Pancreas (tissue), 10 donors: ENCODE results near the gene FBN3. TPM values are rescaled to one million over a fixed set of nuclear protein-coding genes. Genes with fewer than 3 reads are reported as not detected.

Experiments
- ATAC-seq, 4 donors: fragments of 200-7000 bp; cut with Tn5 transposase; one replicate each; pipeline versions ENCODE4 v1.8.0 to v1.9.1; 2020; ENCODE audit warnings: mild to moderate bottlenecking in 4 of 4, moderate library complexity in 4 of 4
- DNase-seq, 6 donors: peaks; one replicate each; pipeline ENCODE4 v3.0.0-alpha.2; 2020
- FAIRE-seq: peaks from 2 replicates; lab custom pipeline; 2012; peaks lifted over from hg19 to GRCh38; lab: Jason Lieb, UNC
- H3K27ac ChIP-seq, 4 donors: fragments of 200-600 bp; sonication (generic); 1 replicate in 3 of 4; 2 replicates in 1 of 4; pipeline versions ENCODE4 v1.5.0 to v1.8.0; 2020
- H3K27me3 ChIP-seq, 4 donors: fragments of 200-600 bp; one replicate each; pipeline ENCODE4 v1.8.0; 2021
- H3K36me3 ChIP-seq, 3 donors: fragments of 200-600 bp; sonication (generic) in 1 of 3; one replicate each; pipeline versions ENCODE4 v1.5.0 to v1.8.0; 2020 to 2021
- H3K4me1 ChIP-seq, 3 donors: fragments of 200-600 bp; one replicate each; pipeline ENCODE4 v1.8.0; 2021
- H3K4me3 ChIP-seq, 4 donors: fragments of 200-600 bp; sonication (generic) in 2 of 4; one replicate each; pipeline versions ENCODE4 v1.5.0 to v1.8.0; 2020 to 2021
- H3K9me3 ChIP-seq, 4 donors: fragments of 200-600 bp; one replicate each; pipeline ENCODE4 v1.8.0; 2021
- WGBS, 2 donors: extraction: QIAGEN DNeasy Blood & Tissue Kit; methylation state at CpG; one replicate each; pipeline ENCODE4 v1.1.7; 2013; 5-methylcytosine and 5-hydroxymethylcytosine counted together
- intact Hi-C, 3 donors: fragments of 100-400 bp; cut with DNase I; formaldehyde crosslinking; loops; one replicate each; pipeline versions ENCODE4 v1.11.1 to v1.14.2; 2022
- polyA plus RNA-seq, 2 donors: library from polyadenylated mRNA; stranded (reverse); fragments of 200-250 nt; gene quantifications; one replicate each; pipeline ENCODE4 v1.2.3, GENCODE V29; 2013
- total RNA-seq, 6 donors: library from RNA; stranded (reverse); fragmentation: NEBNext Ultra II Directional in 4 of 6; extraction: Animal tissue kit (Norgen Biotek cat#: 25700) in 4 of 6; gene quantifications; one replicate each; pipeline versions ENCODE4 v1.2.1 to v1.2.4, GENCODE V29; 2021 to 2023
- TF ChIP-seq, protein P1 (sequence below), 4 donors: fragments of 200-600 bp; sonication (generic) in 3 of 4; IDR thresholded peaks; one replicate each; pipeline versions ENCODE4 v1.5.0 to v1.8.0; 2021; ENCODE audit warnings: antibody characterized with exemption in 4 of 4
- donor health status: healthy with polysubstance abuse.
- donor health status: DM: no; HTN: no; CAD: no; lungs with moderate emphysema.
- donor health status: DM: no; HTN: no; CAD: no.
- donor health status: control.
- donor health status: control.
- donor health status: Bipolar disorder and iron deficiency.
- donor health status: DM: yes; HTN: yes; CAD: no.
- donor health status: DM: no; HTN: no; CAD: no.
- donor health status: DM: no; HTN: no; CAD: no.
- donor health status: DM: yes; HTN: yes; CAD: no.

FBN3 gene
- total and polyA plus RNA-seq, 8 donors, result under 0.01 to 0.20 (median 0.03) TPM; not detected in 2

DNA sequence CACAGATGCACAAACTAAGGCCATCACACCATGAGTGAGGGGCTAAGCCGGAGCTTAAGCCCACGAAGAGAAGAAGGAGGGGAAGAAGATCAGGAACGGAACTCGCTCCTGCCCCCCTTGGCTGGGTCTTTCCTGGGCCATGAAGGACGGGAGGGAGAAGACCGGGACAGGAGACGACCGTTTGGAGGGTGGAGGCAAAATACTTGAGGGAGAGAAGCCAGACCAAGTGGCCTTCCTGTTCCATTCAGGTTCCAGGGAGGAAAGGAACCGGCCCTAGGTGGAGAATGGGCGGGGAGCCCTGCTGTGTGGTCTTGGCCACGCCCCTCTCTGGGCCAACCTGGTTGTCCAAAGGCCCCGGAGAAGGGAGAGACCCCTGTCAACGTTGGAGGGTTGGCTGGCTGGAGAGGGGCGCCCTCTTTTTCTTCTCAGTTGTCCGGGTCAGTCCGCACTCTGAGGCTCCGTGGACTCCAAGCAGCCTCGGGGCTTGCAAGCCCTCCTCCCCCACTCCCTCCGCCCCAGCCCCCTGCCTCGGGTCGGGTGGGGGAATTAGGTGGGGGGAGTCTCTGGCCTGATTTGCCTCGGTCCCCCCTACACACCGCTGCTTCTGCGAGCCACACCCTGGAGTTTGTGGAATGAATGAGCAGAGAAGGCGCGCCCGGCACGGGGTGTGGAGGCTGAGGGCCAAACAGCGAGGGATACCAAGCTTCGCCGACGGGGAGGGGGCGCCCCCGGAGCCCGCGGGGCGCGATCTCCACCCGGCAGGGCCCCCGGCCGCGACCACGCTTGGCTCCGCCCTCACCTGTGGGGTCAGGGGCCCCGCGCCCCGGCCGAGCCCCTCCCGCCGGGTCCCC is 757 bp downstream of the FBN3 start:
- WGBS, 2 donors, result 9 to 11% methylated on average over 37 to 50 of the region's 50 CpGs
- Histone ChIP-seq H3K9me3 (no peaks in the 10 kb centered on the region), H3K4me1 (peaks cover 0 to 6% (median 3%) of the 10 kb centered on the region in 3 donors), H3K27me3 (no peaks in the 10 kb centered on the region), H3K4me3 (peak overlapping the region in 3 of 4 donors; percentile 5 to 50 (median 34)), H3K36me3 (no peaks in the 10 kb centered on the region), H3K27ac (no peak overlapping the region)
- intact Hi-C loops, result no loop called here
- TF ChIP-seq, protein P1, sequence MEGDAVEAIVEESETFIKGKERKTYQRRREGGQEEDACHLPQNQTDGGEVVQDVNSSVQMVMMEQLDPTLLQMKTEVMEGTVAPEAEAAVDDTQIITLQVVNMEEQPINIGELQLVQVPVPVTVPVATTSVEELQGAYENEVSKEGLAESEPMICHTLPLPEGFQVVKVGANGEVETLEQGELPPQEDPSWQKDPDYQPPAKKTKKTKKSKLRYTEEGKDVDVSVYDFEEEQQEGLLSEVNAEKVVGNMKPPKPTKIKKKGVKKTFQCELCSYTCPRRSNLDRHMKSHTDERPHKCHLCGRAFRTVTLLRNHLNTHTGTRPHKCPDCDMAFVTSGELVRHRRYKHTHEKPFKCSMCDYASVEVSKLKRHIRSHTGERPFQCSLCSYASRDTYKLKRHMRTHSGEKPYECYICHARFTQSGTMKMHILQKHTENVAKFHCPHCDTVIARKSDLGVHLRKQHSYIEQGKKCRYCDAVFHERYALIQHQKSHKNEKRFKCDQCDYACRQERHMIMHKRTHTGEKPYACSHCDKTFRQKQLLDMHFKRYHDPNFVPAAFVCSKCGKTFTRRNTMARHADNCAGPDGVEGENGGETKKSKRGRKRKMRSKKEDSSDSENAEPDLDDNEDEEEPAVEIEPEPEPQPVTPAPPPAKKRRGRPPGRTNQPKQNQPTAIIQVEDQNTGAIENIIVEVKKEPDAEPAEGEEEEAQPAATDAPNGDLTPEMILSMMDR (IDR thresholded peaks at IDR 0.05), result no peak
- ATAC-seq, result peak in 3 of 4 donors; percentile 20 to 49 (median 34)
- peak in 2 of 6 donors; percentile 56 to 73 for DNase-seq
- no peak for FAIRE-seq

DNA sequence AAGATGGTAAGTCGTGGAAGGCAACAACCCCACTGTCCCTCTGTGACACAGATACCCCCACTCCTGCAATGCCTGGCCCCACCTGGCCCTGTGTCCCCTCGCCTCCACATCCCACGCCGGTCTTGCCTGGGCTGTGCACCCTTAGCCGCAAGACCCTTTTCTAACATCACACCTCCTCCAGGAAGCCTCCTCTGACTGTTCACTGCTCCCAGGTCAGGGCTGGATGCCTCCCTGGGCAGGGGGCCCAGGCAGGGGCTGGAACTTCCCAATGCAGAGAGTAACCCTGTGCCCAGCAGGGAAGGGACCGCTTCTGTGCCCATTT is 1.3 kb downstream of the FBN3 start:
- TF ChIP-seq, protein P1 (IDR thresholded peaks at IDR 0.05), result no peak
- intact Hi-C loops, result no loop called here
- Histone ChIP-seq H3K9me3 (no peaks in the 10 kb centered on the region), H3K4me3 (no peak overlapping the region), H3K4me1 (peaks cover 0 to 6% (median 3%) of the 10 kb centered on the region in 3 donors), H3K27ac (no peak overlapping the region), H3K36me3 (no peaks in the 10 kb centered on the region), H3K27me3 (no peaks in the 10 kb centered on the region)
- no peak for ATAC-seq
- no peak for FAIRE-seq
- 81 to 83% methylated on average over 6 of the region's 6 CpGs for WGBS, 2 donors
- no peak for DNase-seq

DNA sequence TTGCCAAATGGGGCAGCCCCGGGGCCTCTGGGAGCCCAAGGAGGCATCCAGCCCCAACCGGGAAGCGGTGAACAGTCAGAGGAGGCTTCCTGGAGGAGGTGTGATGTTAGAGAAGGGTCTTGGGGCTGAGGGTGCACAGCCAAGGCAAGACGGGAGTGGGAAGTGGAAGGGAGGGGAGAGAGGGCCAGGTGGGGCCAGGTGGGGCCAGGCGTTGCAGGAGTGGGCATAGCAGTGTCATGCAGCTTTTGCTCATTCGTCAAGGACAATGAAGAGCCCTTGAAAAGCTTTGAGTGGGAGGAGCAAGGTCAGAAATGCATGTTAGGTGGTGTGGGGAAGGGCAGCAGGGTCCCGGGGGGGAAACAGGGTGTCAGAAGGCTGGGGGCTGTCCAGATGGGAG is 1.8 kb downstream of the FBN3 start:
- no peak overlapping the region for H3K4me3 ChIP-seq
- no peaks in the 10 kb centered on the region for H3K36me3 ChIP-seq
- WGBS, 2 donors, result 37 to 45% methylated on average over 7 of the region's 7 CpGs
- DNase-seq, result no peak
- TF ChIP-seq, protein P1 (IDR thresholded peaks at IDR 0.05), result no peak
- no peak for FAIRE-seq
- H3K27ac ChIP-seq, result no peak overlapping the region
- H3K9me3 ChIP-seq, result no peaks in the 10 kb centered on the region
- ATAC-seq, result no peak
- intact Hi-C loops, result no loop called here
- no peaks in the 10 kb centered on the region for H3K27me3 ChIP-seq
- H3K4me1 ChIP-seq, result peaks cover 0 to 6% (median 3%) of the 10 kb centered on the region in 3 donors

DNA sequence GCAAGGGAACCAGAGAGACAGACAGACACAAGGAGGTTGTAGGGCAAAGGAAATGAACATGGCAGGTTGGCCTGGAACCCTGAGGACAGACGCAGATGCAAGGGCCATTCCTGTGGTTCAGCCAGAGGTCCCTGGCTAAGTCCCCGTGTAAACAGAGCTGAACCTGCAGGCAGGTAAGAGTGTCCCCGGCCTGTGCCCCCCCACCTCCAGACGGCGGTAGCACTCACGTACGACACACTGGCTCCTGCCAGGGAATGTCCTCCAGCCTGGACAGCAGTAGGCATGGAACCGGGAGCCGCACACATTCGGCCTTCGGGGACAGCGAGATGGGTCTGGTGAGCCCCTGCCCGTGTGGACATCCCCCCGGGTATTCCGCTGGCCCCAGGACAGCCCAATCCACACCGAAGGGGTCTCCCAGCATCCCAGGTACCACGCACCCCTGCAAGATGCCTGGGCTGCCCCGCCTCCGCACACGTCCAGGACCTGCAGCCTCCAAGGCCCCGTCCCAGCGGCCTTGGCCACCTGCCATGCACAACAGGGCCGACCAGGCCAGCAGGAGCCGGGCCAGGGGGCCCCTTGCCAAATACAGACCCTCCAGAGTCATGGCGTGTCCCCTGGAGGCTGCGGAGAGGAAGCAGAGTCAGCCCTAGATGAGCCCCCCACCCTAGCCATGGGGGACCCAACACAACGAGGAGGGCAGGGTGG is 2.4 kb downstream of the FBN3 start:
- H3K27me3 ChIP-seq, result no peaks in the 10 kb centered on the region
- H3K27ac ChIP-seq, result no peak overlapping the region
- intact Hi-C loops, result no loop called here
- peaks cover 0 to 6% (median 3%) of the 10 kb centered on the region in 3 donors for H3K4me1 ChIP-seq
- H3K36me3 ChIP-seq, result no peaks in the 10 kb centered on the region
- FAIRE-seq (no peak), ATAC-seq (peak in 3 of 4 donors; percentile 20 to 47 (median 36)), DNase-seq (peak in 1 of 6 donors; percentile 56)
- 37 to 41% methylated on average over 27 of the region's 27 CpGs for WGBS, 2 donors
- H3K9me3 ChIP-seq, result no peaks in the 10 kb centered on the region
- TF ChIP-seq, protein P1 (IDR thresholded peaks at IDR 0.05), result no peak
- H3K4me3 ChIP-seq, result no peak overlapping the region
